Stimulated activated CD4-positive, alpha-beta T cell treated with anti-CD3 and anti-CD28 coated beads, Interleukin-1b, Interleukin-23, amount 100 ng/mL, for 48 hours (primary cell): ENCODE data around the gene B9D2.
A peak's percentile ranks its signal among the peaks of the same experiment; 100 is the strongest.
"Not testable (repeated sequence)": the region's sequence is repeated elsewhere in the genome, so short reads cannot be mapped to it uniquely, and the experiment has no call there.

Experiments used
- DNase-seq: peaks from one replicate; pipeline ENCODE4 v3.0.0-alpha.2; 2020

Gene B9D2

DNA sequence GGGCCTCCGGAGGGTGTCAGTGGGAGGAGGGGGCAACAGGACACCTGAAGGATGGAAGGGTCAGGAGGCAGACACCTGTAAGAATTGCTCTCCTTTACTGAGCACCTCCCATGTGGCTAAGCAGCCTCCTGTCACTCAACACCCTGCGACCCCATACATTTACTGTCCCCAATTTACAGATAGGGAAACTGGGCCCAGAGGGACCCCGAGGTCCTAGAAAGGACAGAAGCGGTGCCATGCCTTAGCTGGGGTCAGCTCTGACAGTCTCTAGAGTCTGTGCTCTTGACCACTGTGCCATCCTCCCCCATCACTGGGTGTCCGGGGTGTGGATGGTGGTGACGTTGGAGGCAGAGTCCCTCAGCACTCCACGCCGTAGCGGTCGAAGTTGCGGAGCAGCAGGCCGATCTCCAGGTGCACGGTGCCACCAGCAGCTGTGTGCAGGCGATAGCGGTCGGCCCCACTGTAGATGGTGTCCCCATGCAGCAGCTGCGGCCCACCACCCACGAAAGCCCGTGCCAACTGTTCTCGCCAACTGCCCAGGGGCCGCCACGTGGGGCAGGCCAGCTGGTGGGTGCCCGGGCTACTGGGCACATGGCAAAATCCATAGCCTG, 9.5 kb downstream of the B9D2 start:
- no peak for DNase-seq

DNA sequence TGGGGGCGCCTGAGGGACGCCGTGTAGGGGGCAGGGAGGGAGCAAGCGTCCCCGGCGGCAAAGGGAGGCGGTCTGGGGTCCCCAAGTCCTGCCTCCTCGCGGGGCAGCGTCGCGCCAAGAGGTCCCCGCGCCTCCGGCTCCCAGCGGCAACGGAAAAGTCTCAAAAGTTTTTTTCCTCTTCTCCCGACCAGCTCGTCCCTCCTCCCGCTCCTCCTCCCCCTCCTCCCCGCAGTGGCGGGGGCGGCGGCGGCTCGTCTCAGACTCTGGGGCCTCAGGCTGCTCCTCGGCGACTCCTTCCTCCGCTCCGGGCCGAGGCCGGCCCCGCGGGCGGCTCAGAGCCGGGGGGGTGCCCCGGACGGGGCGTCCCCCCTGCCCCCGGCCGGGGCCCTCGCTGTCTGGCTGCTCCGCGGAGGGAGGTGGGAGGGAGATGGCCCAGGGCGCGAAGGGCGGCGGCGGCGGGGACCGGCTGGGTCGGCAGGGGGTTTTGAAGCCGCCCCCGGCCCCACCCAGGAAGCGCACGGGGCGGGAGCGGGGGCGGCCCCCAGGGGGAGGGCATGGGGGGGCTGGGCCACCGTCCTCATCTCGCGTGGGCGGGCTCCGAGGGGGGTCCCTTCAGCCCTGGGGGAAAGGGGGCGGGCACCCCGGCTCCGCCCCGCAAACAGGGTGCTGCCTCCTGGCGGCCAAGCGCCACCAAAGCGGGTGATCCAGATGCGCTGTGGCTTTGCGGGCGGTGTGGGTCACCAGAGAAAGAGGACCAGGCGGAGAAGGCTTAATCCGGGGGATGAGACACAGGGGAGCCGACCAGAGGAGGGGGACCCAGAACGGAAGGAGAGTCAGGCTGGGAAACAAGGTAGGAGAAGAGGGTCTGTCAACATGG, 10.2 kb downstream of the B9D2 start, which contains the start of gene TGFB1:
Gene TGFB1, minus strand, starts transcription at position 457 of the 877 bp plus-strand sequence. CDS start 878 bp downstream, outside the sequence.
- peak; percentile 88 for DNase-seq

DNA sequence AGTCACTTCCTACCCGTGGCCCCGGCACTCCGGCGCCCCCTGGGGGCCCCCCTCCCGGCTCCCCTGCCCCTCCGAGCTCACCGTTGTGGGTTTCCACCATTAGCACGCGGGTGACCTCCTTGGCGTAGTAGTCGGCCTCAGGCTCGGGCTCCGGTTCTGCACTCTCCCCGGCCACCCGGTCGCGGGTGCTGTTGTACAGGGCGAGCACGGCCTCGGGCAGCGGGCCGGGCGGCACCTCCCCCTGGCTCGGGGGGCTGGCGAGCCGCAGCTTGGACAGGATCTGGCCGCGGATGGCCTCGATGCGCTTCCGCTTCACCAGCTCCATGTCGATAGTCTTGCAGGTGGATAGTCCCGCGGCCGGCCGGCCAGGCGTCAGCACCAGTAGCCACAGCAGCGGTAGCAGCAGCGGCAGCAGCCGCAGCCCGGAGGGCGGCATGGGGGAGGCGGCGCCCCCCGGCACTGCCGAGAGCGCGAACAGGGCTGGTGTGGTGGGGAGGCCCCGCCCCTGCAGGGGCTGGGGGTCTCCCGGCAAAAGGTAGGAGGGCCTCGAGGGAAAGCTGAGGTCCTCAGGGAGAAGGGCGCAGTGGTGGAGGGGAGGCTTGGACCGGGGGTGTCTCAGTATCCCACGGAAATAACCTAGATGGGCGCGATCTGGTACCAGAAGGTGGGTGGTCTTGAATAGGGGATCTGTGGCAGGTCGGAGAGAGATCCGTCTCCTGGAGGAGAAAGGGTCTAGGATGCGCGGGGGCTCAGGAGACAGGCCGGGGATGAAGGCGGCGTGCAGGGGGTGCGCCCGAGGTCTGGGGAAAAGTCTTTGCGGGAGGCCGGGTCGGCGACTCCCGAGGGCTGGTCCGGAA, 11.1 kb downstream of the B9D2 start:
- peak; percentile 76 for DNase-seq

DNA sequence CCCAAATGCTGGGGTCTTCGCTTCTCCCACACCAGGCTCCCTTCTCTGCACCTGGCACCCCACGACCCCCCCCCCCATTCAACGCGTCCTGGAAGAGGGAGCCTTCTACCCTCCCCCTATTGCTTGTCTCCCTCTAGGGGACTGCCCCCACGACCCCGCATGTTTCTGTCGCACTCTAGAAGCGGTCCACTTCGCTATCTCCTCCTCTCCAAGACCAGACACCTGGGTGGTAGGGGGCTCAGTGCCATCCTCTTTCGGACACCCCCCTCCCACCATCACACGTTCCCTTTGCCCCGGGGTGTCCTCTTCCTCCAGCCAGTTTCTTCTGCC, 11.7 kb downstream of the B9D2 start:
- DNase-seq, result no peak

DNA sequence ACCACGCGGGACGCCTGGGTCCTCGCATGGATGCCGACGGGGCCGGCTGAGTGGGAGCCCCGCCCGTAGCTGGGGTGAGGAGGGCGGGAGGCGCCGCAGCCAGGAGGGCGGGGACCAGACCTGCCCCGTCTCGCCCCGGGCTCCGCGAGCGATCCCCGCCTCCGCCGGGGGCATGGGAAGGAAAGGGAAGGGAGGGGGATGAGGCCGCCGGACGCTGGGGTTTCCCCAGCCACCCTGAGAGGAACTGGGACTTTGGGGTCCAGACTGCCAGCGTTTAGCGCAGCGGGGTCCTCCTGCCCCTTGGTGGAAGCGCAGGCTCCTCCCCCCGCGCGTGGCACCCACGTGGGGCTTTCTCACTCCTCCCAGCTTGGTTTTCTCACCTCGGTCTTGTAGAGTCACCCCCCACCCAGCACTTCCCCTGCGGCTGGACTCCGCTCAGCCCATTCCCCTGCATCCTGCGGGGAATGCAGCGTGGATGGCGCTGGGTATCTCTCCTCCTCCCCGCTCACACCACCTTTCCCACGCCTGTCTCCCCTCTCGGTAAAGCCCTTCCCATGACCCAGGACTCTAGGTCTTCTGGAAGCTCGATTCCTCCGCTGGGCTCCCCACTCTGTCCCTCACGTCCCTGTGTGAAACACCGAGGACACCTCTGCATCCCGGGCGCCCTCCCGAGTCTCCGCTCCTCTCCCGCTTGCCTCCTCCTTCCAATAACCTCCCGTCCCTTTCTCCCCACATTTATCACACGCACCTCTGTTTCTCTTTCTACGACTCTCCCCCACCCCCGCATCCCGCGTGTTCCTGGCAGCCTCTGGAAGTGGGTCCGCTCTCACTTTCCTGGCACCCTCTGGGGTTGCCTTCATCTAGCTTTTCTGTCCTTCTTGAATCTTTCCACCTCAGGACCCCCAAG, 12.4 kb downstream of the B9D2 start:
- DNase-seq, result peak; percentile 80

DNA sequence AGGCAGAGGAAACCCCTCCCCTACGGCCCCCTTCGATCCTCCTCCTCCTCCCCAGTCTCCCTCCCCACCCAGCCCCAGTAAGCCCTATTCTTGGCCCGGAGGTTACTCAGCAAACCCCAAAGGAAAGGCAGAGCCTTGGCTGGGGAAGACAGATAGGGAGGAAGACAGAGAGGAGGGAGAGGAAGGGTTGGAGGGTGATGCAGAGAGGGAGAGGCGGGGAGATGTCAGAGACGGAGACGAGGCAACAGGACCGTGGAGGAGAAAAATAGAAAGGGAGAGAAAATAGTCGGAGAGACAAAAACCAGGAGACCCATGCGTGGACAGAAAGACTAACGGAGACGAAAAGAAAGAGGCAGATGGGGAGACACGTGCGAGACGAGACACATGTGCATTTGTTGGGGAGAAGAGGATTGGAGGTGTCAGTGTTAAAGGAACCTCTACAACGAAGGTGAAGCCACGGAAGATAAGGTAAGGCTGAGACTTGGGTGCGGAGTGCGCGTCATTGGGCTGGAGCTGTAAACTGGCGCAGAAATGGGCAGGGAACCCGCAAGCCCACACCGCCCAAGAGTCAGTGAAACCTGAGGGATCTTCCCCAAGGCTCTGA, 13.1 kb downstream of the B9D2 start:
- DNase-seq, result no peak

DNA sequence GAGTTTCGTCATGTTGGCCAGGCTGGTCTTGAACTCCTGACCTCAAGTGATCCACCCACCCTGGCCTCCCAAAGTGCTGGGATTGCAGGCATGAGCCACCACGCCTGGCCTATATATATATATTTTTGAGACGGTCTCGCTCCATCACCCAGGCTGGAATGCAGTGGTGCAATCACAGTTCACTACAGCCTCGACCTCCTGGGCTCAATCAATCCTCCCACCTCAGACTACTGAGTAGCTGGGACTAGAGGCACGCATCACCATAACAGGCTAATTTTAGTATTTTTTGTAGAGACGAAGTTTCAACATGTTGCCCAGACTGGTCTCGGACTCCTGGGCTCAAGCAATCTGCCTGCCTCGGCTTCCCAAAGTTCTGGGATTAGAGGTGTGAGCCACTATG, 17.0 kb downstream of the B9D2 start:
- DNase-seq, result not testable (repeated sequence)

DNA sequence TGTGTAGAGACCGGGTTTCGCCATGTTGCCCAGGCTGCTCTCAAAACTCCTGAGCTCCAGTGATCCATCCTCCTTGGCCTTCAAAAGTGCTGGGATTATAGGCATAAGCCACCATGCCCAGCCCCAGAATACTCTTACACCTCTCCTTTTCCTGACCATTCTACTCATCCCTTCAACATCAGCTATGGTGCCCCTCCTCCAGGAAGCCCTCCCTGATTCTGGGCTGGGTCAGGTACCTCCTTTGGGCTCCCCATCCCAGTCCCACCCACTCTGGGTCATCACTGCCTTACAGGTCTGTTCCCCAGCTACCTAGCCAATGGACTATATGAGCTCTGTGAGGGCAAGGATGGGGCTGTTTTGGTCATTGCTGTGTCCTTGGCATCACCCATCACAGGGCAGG, 19.8 kb downstream of the B9D2 start:
- no peak for DNase-seq

DNA sequence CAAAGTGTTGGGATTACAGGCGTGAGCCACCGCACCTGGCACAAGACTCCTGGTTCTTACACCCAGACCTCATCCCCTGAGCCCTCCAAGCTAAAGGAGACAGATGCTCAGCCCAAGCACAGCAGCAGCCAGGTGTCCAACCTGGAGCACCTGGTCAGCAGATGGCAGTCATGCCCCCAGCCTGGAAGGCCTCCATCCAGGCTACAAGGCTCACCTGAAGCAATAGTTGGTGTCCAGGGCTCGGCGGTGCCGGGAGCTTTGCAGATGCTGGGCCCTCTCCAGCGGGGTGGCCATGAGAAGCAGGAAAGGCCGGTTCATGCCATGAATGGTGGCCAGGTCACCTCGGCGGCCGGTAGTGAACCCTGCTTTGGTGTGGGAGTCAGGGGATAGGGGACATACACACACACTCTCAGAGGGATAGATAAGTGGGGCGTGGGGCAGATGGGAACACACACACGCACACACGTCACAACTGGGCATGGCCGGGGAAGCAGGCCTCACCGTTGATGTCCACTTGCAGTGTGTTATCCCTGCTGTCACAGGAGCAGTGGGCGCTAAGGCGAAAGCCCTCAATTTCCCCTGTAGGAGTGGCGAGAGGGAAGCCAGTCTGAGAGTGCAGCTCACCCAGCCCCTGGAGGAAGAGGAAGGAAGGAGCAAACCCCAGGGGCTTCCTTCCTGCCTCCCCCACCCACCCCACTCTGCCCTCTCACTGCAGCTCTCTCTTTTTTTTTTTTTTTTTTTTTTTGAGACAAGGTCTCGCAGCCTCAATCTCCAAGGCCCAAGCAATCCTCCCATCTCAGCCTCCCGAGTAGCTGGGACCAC, 22.1 kb downstream of the B9D2 start:
- DNase-seq, result no peak

DNA sequence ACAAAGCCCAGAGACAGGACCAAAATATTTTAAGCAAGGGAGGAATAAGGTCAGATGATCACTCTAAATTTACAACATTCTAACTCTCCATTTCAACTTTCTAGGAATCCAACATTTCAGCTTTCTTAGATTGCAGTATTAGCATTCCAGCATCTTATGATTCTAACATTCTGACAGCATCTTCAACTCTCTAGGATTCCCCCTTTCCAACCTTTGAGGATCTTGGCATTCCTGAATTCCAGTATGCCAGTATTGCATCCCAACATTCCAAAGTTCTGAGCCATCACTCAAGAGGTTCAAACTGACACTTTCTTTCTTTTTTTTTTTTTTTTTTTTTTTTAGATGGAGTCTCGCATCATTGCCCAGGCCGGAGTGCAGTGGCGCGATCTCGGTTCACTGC, 24.0 kb downstream of the B9D2 start:
- DNase-seq, result no peak

DNA sequence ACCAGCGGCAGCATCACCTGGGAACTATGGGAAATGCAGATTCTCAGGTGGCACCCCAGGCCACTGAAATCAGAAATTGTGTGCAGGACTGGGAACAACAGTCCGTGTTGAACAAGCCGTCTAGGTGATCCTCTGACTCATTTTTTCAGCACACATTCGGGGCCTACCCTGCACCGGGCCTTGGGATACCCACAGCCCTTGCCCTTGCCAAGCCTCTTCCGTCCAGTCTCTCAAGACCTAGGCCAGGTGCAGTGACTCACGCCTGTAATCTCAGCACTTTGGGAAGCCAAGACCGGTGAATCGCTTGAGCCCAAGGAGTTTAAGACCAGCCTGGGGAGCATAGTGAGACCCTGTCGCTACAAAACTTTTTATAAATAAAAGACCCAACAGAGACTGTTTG, 28.5 kb downstream of the B9D2 start:
- DNase-seq, result no peak

DNA sequence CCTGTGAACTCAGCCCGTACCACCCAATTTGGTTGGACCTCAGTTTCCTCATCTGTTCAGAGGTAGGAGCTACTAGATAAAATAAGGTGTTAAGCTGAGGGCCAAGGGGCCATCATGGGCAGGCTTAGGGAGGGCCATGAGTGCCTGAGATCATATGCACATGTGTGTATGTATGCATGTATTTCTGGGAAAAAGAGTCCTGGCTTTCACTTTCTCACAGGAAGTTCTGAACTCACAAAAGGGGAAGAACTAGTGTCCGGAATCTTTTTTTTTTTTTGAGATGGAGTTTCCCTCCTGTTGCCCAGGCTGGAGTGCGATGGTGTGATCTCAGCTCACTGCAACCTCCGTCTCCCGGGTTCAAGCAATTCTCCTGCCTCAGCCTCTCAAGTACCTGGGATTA, 29.2 kb downstream of the B9D2 start:
- DNase-seq, result no peak

DNA sequence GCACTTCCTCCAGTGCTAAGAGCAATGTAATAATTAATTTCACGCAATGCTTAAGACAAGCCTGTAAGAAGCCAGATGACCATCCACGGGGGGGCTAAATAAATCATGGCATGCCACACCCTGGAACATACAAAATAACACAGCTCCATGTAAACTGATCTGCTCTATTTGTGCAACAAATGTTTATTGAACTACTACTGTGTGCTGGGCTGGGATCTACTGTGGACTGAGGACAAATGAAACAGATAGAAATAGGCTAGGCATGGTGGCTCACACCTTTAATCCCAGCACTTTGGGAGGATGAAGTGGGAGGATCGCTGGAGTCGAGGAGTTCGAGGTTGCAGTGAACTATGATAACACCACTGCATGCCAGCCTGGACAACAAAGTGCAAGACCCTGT, 31.5 kb downstream of the B9D2 start:
- no peak for DNase-seq

DNA sequence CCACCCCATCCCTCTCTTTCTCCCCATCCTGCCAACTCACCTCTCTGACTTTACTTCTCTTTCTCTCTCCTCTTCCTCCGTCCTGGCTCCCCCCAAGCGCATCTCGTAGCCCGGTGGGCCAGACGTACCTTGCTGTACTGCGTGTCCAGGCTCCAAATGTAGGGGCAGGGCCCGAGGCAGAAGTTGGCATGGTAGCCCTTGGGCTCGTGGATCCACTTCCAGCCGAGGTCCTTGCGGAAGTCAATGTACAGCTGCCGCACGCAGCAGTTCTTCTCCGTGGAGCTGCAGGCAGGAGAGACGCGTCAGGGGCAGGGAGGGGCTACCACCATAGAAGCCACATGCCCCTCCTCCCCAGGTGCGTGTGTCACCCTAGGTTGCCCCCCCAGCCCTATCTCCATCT, 31.9 kb downstream of the B9D2 start:
- DNase-seq, result no peak

DNA sequence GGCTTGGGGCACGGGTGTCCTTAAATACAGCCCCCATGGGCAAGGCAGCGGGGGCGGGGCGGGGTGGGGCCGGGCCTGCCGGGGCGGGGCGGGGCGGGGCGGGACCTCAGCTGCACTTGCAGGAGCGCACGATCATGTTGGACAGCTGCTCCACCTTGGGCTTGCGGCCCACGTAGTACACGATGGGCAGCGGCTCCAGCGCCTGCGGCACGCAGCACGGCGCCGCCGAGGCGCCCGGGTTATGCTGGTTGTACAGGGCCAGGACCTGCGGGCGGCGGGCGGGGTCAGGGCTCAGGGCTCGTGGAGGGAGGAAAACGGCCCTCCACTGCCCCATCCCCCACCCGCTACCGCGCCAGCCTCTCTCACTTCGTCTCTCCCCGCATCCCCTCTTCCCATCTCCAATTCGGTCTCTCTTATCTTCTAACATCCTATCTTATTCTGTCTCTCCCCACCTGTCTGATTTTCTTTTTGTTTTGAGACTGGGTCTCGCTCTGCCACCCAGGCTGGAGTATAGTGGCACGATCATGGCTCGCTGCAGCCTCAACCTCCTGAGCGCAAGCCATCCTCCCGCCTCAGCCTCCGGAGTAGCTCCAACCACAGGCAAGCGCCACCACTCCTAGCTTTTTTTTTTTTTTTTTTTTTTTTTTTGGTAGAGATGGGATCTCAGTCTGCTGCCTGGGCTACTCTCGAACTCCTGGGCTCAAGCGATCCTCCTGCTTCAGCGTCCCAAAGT, 32.8 kb downstream of the B9D2 start:
- no peak for DNase-seq

DNA sequence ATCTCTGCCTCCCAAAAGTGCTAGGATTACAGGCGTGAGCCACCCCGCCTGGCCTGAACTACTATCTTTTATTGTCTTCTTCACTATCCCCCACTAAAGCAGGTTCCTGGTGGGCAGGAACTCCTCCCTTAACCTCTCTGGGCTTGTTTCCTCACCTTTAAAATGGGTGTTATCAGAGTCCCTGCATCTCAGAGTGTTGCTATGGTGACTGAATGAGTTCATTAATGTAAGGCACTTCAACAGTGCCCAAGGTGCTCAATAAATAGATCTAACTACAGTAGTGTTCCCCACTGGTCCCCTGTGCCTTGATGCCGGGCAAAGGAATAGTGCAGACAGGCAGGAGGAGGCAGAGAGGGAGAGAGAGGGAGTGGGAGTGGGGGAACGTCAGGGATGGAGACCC, 33.5 kb downstream of the B9D2 start:
- DNase-seq, result no peak

DNA sequence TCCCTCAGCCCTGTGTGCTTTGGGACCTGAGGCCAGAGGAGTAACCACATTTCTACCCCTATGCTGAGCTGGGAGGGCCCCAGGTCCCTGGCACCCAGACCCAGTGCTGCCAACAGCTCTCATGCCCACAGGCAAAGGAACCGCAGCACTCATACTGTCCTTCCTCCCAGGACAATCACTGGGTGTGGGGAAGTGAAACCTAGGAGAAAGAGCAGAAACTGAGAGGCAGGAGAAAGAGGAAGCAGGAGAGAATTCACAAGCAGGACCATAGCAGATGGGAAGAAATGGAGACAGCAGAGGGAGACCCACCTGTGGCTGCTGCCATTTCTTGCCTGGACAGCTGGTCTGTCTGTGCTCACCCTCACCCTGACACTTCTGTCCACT, 35.1 kb downstream of the B9D2 start:
- DNase-seq, result no peak

DNA sequence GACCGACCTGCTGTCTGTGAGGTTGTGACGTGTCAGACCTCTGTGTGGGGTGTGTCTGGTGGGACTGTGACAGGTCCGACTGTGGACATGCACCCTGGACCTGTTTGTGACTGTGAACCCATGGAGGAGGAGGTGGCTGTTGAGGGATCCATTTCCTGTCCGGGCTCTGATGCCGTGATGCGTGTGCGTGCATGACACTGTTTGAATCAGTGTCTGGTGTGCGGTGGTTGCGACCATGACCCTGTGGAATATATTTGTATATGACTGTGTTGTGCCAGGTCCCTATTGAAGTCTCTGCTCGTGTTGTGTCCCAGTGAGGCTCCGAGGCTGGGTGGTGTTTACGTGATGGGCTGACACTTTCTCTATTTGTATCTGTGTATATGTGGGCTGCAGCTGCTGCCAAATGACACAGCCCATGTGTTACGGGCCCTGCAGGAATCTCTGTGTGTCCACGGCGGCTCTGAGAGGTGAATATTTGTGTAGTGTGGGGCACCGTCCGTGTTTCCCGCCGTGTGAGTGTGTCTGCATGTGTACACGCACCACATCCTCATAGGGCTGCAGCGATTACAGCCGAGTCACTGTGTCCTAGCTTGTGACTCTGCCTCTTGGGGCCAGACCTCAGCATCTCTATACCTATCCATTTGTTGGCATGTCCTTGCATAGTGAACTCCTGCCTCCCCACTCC, 35.6 kb downstream of the B9D2 start:
- DNase-seq, result peak; percentile 76

DNA sequence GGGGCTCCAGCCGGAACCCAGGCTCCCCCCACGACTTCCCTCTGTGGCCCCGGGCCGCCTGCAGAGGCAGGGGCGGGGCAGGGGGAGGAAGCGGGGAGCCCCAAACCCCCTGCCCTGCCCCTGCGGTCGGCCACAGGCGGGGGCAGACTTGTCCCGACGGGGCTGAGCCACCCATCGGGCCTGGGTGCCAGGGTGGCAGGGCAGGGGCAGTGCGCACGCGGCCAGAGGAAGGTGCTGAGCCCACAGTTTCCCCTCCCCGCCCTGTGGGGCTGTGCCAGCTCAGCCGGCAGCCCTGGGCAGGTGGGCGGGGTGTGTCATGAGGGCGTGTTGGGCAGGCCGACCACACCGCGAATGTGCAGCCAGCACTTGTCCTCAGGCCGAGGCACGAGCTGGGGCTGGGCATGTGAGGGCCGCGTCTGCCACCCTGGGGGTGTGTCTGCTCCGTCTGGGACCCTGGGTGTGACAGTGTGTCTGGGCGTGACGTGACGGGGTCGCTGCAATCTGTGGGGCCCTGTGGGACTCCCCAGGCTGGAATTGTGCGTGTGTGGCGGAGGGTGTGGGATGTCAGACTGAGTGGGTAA, 36.3 kb downstream of the B9D2 start:
- peak; percentile 88 for DNase-seq
